ENCODE measurements around the gene ST3GAL5.
A peak's percentile ranks its signal among the peaks of the same experiment; 100 is the strongest.
"Not testable (repeated sequence)": the region's sequence is repeated elsewhere in the genome, so short reads cannot be mapped to it uniquely, and the experiment has no call there.

ST3GAL5 gene

GRCh38 chr2:85893428-85894258, 4.9 kb upstream of the ST3GAL5 start:
- peak; percentile 33 for DNase-seq (ENCODE audit: low spot score)

- DNase-seq (ENCODE audit: low spot score), result no peak
Measured at GRCh38 chr2:85892216-85892944, 3.6 kb upstream of the ST3GAL5 start.

GRCh38 chr2:85890522-85891176, 1.9 kb upstream of the ST3GAL5 start:
- no peak for DNase-seq (ENCODE audit: low spot score)

- no peak for DNase-seq (ENCODE audit: low spot score)
Measured at GRCh38 chr2:85889627-85890281, 964 bp upstream of the ST3GAL5 start.

- DNase-seq (ENCODE audit: low spot score), result no peak
Measured at GRCh38 chr2:85888020-85888683, 638 bp downstream of the ST3GAL5 start.

- peak; percentile 65 for DNase-seq (ENCODE audit: low spot score)
Measured at GRCh38 chr2:85887566-85888019, 1.2 kb downstream of the ST3GAL5 start.

- peak; percentile 91 for DNase-seq (ENCODE audit: low spot score)
Measured at GRCh38 chr2:85886590-85886989, 2.2 kb downstream of the ST3GAL5 start.

- DNase-seq (ENCODE audit: low spot score), result no peak
Measured at GRCh38 chr2:85886141-85886540, 2.6 kb downstream of the ST3GAL5 start.

GRCh38 chr2:85881781-85882180, 7.0 kb downstream of the ST3GAL5 start:
- not testable (repeated sequence) for DNase-seq (ENCODE audit: low spot score)

GRCh38 chr2:85880716-85881328, 8.0 kb downstream of the ST3GAL5 start:
- not testable (repeated sequence) for DNase-seq (ENCODE audit: low spot score)

GRCh38 chr2:85878719-85879370, 9.9 kb downstream of the ST3GAL5 start:
- no peak for DNase-seq (ENCODE audit: low spot score)

- no peak for DNase-seq (ENCODE audit: low spot score)
Measured at GRCh38 chr2:85875350-85876050, 13.3 kb downstream of the ST3GAL5 start.

GRCh38 chr2:85873679-85874078, 15.1 kb downstream of the ST3GAL5 start:
- no peak for DNase-seq (ENCODE audit: low spot score)

GRCh38 chr2:85872536-85873161, 16.1 kb downstream of the ST3GAL5 start:
- no peak for DNase-seq (ENCODE audit: low spot score)

- no peak for DNase-seq (ENCODE audit: low spot score)
Measured at GRCh38 chr2:85871494-85872164, 17.2 kb downstream of the ST3GAL5 start.

GRCh38 chr2:85868822-85869221, 20.0 kb downstream of the ST3GAL5 start:
- no peak for DNase-seq (ENCODE audit: low spot score)

GRCh38 chr2:85867556-85868292, 21.1 kb downstream of the ST3GAL5 start:
- no peak for DNase-seq (ENCODE audit: low spot score)

- no peak for DNase-seq (ENCODE audit: low spot score)
Measured at GRCh38 chr2:85867121-85867520, 21.7 kb downstream of the ST3GAL5 start.
